Measurements from ENCODE around the gene NDUFA3.

The NDUFA3 gene

DNA sequence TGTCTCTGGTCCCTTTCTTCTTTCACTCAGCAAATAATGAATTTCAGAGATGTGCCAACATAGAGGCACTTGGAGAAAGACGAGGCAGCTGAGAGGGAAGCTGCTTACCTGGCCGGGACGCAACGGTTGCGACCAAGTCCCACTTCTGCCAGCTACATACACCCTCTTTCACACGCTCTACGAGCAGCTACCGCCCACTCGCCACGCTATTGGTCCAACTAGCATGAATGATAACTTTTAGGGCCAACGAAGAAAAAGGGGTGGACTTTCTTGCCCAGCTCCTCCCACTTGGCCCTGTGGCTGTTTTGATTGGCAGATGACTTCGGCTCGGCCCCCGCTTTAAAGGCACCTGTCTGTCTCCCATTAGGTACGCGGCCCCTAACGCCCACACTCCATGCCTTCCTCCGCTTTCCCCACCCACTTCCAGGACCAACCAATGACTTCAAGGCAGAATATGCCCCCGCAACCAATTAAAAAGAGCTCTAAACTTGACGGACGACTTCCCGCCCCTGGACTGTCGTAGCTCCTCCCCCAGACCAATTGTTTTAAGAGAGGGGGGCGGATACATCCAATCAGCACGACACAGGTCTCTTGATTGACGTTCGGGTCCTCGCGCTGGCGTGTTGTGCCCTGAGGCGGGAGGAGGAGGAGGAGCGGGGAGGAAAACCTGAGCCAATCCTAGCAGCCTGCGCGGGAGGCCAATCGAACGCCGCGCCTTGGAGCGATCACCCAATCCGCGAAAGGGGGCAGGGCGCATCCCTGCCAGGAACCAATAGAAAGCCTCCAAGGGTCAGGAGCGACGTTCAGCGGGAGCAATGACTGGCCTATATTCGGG is 34.4 kb downstream of the NDUFA3 start:
- Histone ChIP-seq H4K20me1 (peaks cover 41% of the 10 kb centered on the region), H3K27ac (peak overlapping the region; percentile 99), H3K4me2 (peak overlapping the region; percentile 98), H3K9me3 (no peaks in the 10 kb centered on the region), H3K27me3 (no peaks in the 10 kb centered on the region), H3K4me3 (peak overlapping the region; percentile 97), H3K4me1 (peaks cover 48% of the 10 kb centered on the region), H3K9ac (peak overlapping the region; percentile 100), H3K36me3 (peaks cover 45% of the 10 kb centered on the region)
- TF ChIP-seq Cebpa-rat (IDR thresholded peaks at IDR 0.05), result no peak

DNA sequence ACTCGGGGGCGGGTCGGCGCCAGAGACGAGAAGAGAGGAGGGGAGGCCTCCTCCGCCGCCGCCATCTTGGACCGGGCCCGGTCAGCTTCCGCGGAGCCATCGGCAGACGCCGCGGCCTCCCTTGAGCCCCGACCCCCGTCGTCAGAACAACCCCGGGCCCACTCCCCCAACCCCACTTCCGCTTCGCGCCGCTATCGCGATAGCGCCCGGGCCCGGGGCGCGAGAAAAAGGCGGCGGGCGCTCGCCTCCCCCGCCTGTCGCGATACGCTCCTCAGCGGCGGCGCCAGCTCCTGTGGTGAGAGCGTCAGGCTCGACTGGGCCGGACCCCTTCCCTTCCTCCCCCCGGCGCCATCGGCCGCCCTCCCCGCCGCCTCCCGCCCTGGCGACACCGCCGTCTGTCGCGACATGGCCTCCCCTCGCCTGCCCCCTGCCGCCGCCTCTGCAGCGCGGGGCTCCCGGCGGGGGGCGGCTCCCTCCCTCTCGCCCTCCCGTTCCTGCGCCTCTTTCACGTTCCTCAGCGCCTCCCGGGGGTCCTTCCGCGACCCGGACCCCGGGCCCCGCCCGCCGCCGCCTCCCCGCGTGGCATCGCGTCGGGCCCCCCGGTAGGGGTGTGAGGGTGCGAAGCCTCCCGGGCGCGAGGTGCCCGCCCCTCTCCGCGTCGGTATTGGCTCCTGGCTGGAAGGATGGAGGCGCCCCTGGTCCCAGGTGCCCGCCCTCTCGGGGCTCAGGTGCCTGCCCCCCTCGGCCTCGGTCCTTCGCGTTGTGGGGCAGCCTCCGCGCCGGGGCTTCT is 35.2 kb downstream of the NDUFA3 start, which contains the start of gene CNOT3:
Gene CNOT3 (plus strand): TSS at position 64 of the 790 bp plus-strand sequence. CDS start 5,217 bp downstream, outside the sequence.
- H3K9me3 ChIP-seq, result no peaks in the 10 kb centered on the region
- H3K4me3 ChIP-seq, result peak within 1 kb of the TSS; percentile 97
- H3K36me3 ChIP-seq, result peaks cover 45% of the 10 kb centered on the region
- H3K27ac ChIP-seq, result peak within 1 kb of the TSS; percentile 99
- no peaks in the 10 kb centered on the region for H3K27me3 ChIP-seq
- H3K4me1 ChIP-seq, result peaks cover 48% of the 10 kb centered on the region
- H3K4me2 ChIP-seq, result peak within 1 kb of the TSS; percentile 99
- TF ChIP-seq Cebpa-rat (IDR thresholded peaks at IDR 0.05), result no peak
- H3K9ac ChIP-seq, result peak within 1 kb of the TSS; percentile 100
- H4K20me1 ChIP-seq, result peaks cover 49% of the 10 kb centered on the region

DNA sequence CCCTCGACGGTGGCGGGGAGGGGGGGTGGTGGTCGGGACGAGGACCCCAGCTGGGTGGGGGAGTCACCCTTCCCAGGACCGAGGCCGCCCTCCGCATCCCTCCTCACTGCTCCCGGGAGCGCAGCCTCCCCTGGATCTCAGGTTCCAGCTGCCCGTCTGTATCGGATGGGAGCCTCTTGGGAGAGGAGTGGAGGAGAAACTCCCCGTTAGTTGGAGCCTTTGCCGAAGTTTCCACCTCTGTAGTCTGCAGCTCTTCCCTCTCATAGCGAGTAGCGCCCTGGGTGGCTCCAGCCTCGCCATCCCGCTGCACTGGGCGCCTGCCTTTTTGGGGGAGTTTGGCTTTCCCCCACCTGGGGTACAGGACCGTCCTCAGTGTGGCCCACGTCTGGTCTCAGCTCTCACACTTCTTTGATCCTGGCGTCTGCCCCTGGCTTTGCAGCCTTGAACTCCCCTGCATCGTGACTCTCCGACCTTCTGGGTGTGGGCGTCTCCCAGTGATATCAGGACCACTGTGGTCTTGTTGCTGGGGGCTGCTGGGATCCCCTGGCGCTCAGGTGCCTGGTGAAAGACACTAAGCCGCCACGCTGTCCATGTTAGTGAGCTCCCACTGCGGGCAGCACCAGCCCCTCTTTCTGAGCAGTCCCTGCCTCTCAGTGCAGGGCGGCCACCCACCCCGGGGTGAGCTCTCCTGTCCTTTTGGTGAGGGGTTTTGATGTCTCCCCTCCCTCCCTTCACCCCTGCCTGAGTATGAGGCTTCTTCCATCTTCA is 36.0 kb downstream of the NDUFA3 start:
- H3K27ac ChIP-seq, result peak overlapping the region; percentile 99

DNA sequence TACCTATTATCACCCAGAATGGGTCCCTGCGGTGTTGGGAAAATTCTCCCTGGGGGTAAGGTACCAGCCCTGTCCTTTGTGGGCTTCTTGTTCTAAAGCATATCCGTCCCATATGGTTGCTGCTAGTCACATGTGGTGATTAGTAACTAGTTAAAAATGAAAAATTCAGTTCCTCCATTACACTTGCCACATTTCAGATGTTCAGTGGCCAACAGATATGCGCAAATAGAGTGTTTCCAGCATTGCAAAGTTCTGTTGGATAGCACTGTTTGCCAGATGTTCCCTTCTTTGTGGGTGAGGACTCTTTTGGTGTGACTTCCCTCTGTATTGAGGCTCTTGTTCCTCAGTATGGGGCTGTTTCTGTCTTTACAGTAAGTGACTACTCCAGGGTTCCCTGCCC is 38.7 kb downstream of the NDUFA3 start:
- H3K4me3 ChIP-seq, result no peak overlapping the region
- H3K4me2 ChIP-seq, result no peak overlapping the region
- H3K36me3 ChIP-seq, result peaks cover 74% of the 10 kb centered on the region
- peaks cover 81% of the 10 kb centered on the region for H4K20me1 ChIP-seq
- no peaks in the 10 kb centered on the region for H3K9me3 ChIP-seq
- no peaks in the 10 kb centered on the region for H3K27me3 ChIP-seq
- 0 out of 2 replicates have a peak overlapping the region, but pooled peaks have one; percentile 100 for H3K9ac ChIP-seq
- H3K27ac ChIP-seq, result no peak overlapping the region
- TF ChIP-seq Cebpa-rat (IDR thresholded peaks at IDR 0.05), result no peak
- peaks cover 34% of the 10 kb centered on the region for H3K4me1 ChIP-seq

More for the DNA sequence above, 36.0 kb downstream of the NDUFA3 start:
- Histone ChIP-seq H3K4me3 (peak overlapping the region; percentile 97), H3K4me1 (peaks cover 43% of the 10 kb centered on the region), H3K27me3 (no peaks in the 10 kb centered on the region), H3K4me2 (peak overlapping the region; percentile 99), H3K9me3 (no peaks in the 10 kb centered on the region), H3K9ac (peak overlapping the region; percentile 100), H4K20me1 (peaks cover 56% of the 10 kb centered on the region), H3K36me3 (peaks cover 48% of the 10 kb centered on the region)
- TF ChIP-seq Cebpa-rat (IDR thresholded peaks at IDR 0.05), result no peak

DNA sequence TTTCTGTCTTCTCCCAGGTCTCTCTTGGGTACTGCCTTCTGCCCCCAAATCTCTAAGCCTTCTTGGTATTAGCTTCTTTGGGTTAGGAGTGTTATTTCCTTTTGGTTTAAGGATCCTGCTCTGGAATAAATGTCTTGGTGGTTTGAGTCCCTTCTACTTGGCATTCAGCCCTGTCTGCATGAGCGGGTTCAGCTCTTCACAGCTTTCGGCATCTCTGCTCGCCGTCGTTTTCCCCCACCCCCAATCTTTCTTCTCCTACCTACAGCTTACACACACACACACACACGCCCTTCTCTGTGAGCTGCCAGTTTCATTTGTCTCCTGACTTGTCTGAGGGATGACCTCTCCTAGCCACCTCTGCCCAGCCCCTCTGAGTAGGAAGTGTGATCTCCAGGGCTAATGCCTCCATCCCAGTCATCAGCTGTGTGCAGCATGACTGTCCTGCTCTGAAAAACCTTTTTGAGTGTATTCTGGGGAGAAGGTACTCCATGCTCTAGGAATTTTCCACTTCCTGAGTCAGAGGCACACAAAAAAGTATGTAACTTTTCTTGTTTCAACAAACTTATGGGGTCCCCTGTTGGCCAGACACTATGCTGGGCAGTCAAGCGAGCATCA is 39.6 kb downstream of the NDUFA3 start:
- Histone ChIP-seq H4K20me1 (peaks cover 90% of the 10 kb centered on the region), H3K4me1 (peaks cover 32% of the 10 kb centered on the region), H3K27ac (no peak overlapping the region)

DNA sequence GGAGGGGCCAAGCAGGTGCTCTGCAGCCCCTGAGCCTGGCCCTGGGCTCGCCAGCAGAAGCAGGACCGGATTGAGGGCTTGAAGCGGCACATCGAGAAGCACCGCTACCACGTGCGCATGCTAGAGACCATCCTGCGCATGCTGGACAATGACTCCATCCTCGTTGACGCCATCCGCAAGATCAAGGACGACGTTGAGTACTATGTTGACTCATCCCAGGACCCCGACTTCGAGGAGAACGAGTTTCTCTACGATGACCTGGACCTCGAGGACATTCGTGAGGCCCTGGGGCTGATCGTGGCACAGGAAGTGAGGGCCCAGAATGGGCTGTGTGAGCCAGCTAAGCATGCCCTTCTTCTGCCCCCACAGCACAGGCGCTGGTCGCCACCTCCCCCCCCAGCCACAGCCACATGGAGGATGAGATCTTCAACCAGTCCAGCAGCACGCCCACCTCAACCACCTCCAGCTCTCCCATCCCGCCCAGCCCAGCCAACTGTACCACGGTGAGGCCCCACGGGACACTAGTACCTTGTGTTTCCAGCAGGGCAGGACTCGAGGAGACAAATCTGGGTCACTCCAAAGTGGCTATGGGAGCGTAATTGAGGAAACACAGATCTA is 43.0 kb downstream of the NDUFA3 start:
- Histone ChIP-seq H3K36me3 (peaks cover 100% of the 10 kb centered on the region), H3K4me2 (no peak overlapping the region), H3K9ac (no peak overlapping the region), H3K4me1 (peaks cover 8% of the 10 kb centered on the region), H3K9me3 (no peaks in the 10 kb centered on the region), H3K27me3 (no peaks in the 10 kb centered on the region), H3K4me3 (no peak overlapping the region), H3K27ac (no peak overlapping the region), H4K20me1 (peaks cover 95% of the 10 kb centered on the region)
- TF ChIP-seq Cebpa-rat (IDR thresholded peaks at IDR 0.05), result no peak

More for the DNA sequence above, 39.6 kb downstream of the NDUFA3 start:
- Histone ChIP-seq H3K27me3 (no peaks in the 10 kb centered on the region), H3K4me2 (no peak overlapping the region), H3K9ac (no peak overlapping the region; the same call in 1 of the 2 replicates), H3K36me3 (peaks cover 84% of the 10 kb centered on the region), H3K4me3 (no peak overlapping the region), H3K9me3 (no peaks in the 10 kb centered on the region)
- TF ChIP-seq Cebpa-rat (IDR thresholded peaks at IDR 0.05), result no peak

DNA sequence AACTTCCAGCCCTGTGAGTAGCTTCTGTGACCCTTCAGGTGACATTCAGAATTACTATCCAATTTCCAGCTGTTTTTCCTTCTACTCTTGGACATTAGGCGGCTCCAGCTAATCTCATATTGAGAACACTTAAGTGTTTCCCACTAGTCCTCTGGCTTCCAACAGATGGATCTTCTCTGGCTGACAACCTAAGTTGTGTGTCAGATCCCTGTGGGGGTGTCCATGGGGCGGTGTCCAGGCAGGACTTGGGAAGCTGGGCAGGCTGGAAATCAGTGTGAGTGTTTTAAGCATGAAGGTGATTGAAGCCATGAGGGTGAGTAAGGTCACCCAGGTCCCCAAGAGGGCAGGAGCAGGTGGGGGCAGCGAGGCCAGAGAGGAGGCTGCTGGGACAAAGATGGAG is 45.0 kb downstream of the NDUFA3 start:
- Histone ChIP-seq H4K20me1 (peaks cover 94% of the 10 kb centered on the region), H3K4me3 (no peak overlapping the region)

DNA sequence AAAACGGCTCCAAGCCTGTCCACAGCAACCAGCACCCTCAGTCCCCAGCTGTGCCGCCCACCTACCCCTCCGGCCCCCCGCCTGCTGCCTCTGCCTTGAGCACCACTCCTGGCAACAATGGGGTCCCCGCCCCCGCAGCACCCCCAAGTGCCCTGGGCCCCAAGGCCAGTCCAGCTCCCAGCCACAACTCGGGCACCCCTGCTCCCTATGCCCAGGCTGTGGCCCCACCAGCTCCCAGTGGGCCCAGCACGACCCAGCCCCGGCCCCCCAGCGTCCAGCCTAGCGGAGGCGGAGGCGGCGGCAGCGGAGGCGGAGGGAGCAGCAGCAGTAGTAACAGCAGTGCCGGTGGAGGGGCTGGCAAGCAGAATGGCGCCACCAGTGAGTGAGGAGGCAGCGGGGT is 45.5 kb downstream of the NDUFA3 start:
- Histone ChIP-seq H3K4me3 (no peak overlapping the region), H3K27me3 (no peaks in the 10 kb centered on the region), H3K27ac (no peak overlapping the region), H3K4me1 (no peaks in the 10 kb centered on the region), H3K4me2 (no peak overlapping the region), H3K36me3 (peaks cover 100% of the 10 kb centered on the region), H4K20me1 (peaks cover 94% of the 10 kb centered on the region), H3K9ac (no peak overlapping the region), H3K9me3 (no peaks in the 10 kb centered on the region)
- TF ChIP-seq Cebpa-rat (IDR thresholded peaks at IDR 0.05), result no peak

More for the DNA sequence above, 45.0 kb downstream of the NDUFA3 start:
- Histone ChIP-seq H3K27ac (no peak overlapping the region), H3K36me3 (peaks cover 100% of the 10 kb centered on the region), H3K9ac (no peak overlapping the region), H3K4me2 (no peak overlapping the region), H3K27me3 (no peaks in the 10 kb centered on the region), H3K4me1 (no peaks in the 10 kb centered on the region), H3K9me3 (no peaks in the 10 kb centered on the region)
- no peak for TF ChIP-seq Cebpa-rat (IDR thresholded peaks at IDR 0.05)

All from BLaER1 (cell line).